Small intestine (tissue), 7 donors: Measurements from ENCODE around the gene SYNPR. TPM values are rescaled to one million over a fixed set of nuclear protein-coding genes. Genes with fewer than 3 reads are reported as not detected.

Experiments used
- DNase-seq, 2 donors: peaks; one replicate each; pipeline versions ENCODE4 v3.0.0 to v3.0.0-alpha.2; 2013
- FAIRE-seq: peaks from 2 replicates; lab custom pipeline; 2012; peaks lifted over from hg19 to GRCh38; lab: Jason Lieb, UNC
- H3K27ac ChIP-seq, 3 donors: one replicate each; pipeline ENCODE4 v1.5.1; 2013; ENCODE audit warnings: low read length in 2 of 3, mild to moderate bottlenecking in 2 of 3, control low read depth in 1 of 3, inconsistent platforms in 1 of 3, low read depth in 1 of 3, moderate library complexity in 1 of 3
- H3K27me3 ChIP-seq, 3 donors: one replicate each; pipeline ENCODE4 v1.6.1; 2013; ENCODE audit warnings: low read length in 3 of 3, inconsistent platforms in 1 of 3; ENCODE audit not compliant: control insufficient read depth in 3 of 3, insufficient read depth in 3 of 3
- H3K36me3 ChIP-seq, 3 donors: one replicate each; pipeline ENCODE4 v1.6.1; 2013; ENCODE audit warnings: low read length in 3 of 3, inconsistent platforms in 1 of 3, low read depth in 1 of 3, mild to moderate bottlenecking in 1 of 3, moderate library complexity in 1 of 3; ENCODE audit not compliant: control insufficient read depth in 3 of 3, insufficient read depth in 2 of 3
- H3K4me1 ChIP-seq, 3 donors: one replicate each; pipeline ENCODE4 v1.6.1; 2013; ENCODE audit warnings: low read length in 2 of 3, inconsistent platforms in 1 of 3, low read depth in 1 of 3, mild to moderate bottlenecking in 1 of 3, moderate library complexity in 1 of 3; ENCODE audit not compliant: control insufficient read depth in 3 of 3, insufficient read depth in 2 of 3
- H3K4me3 ChIP-seq, 3 donors: one replicate each; pipeline ENCODE4 v1.5.1; 2013; ENCODE audit warnings: low read length in 3 of 3, control low read depth in 1 of 3, inconsistent platforms in 1 of 3, low read depth in 1 of 3, mild to moderate bottlenecking in 1 of 3, moderate library complexity in 1 of 3
- H3K9me3 ChIP-seq, 2 donors: one replicate each; pipeline ENCODE4 v1.6.1; 2013; ENCODE audit warnings: low read depth in 1 of 2, low read length in 1 of 2; ENCODE audit not compliant: control insufficient read depth in 2 of 2, insufficient read depth in 1 of 2
- WGBS, 3 donors: extraction: QIAGEN DNeasy Blood & Tissue Kit; methylation state at CpG; one replicate each; pipeline ENCODE4 v1.1.7; 2013; 5-methylcytosine and 5-hydroxymethylcytosine counted together
- polyA plus RNA-seq, 4 donors: library from polyadenylated mRNA; stranded (reverse) in 3 of 4; unstranded in 1 of 4; fragments of 200-250 nt in 3 of 4; fragments of 120-200 nt in 1 of 4; gene quantifications; one replicate each; pipeline versions ENCODE4 v1.2.1 to v1.2.3, GENCODE V29; 2013
- donor health status: healthy with polysubstance abuse.
- donor health status: control.
- donor health status: control.
- donor health status: Bipolar disorder and iron deficiency.
- donor health status: healthy.

The SYNPR gene
- polyA plus RNA-seq, 4 donors: 0.36 to 0.87 TPM; not detected in 2

DNA sequence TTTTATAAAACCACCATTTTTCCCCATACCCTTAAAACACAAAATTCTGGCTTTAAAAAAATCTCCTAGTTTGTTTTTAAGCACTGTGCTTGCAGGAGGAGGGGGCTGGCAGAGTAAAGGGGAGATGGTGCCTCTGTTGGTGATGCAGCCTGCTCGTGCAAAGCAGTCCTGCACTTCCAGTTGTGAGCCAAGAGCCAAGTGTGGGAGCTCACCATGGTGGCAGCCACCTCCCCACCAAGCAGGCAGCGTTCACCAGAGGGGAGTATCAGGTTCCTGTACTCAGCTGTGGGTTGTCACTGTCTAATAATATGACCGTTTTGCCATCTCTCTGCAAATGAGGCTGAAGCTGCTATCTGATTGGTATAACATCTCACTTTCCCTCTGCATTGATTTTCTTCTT is 164.8 kb downstream of the SYNPR start:
- FAIRE-seq (no peak), DNase-seq (no peak)
- Histone ChIP-seq H3K4me1 (peaks cover 0 to 12% (median 0%) of the 10 kb centered on the region in 3 donors), H3K36me3 (no peaks in the 10 kb centered on the region), H3K9me3 (no peaks in the 10 kb centered on the region), H3K27me3 (no peaks in the 10 kb centered on the region), H3K4me3 (no peak overlapping the region), H3K27ac (no peak overlapping the region)
- WGBS, 3 donors: 14 to 35% (median 31%) methylated on average over 3 of the region's 3 CpGs

- peaks cover 3 to 26% (median 5%) of the 10 kb centered on the region in 3 donors for H3K4me1 ChIP-seq
- no peaks in the 10 kb centered on the region for H3K9me3 ChIP-seq
- H3K36me3 ChIP-seq: no peaks in the 10 kb centered on the region
- DNase-seq: peak; percentile 45 to 55
- no peak overlapping the region for H3K4me3 ChIP-seq
- H3K27me3 ChIP-seq: no peaks in the 10 kb centered on the region
- peak overlapping the region in 1 of 3 donors; percentile 53 for H3K27ac ChIP-seq
- no peak for FAIRE-seq
- 14 to 59% (median 41%) methylated on average over 3 of the region's 3 CpGs for WGBS, 3 donors
Measured at GRCh38 chr3:63450023-63450422, 171.9 kb downstream of the SYNPR start.

- FAIRE-seq (no peak), DNase-seq (peak; percentile 79 to 80)
- 13 to 58% (median 37%) methylated on average over 5 of the region's 5 CpGs for WGBS, 3 donors
- Histone ChIP-seq H3K36me3 (no peaks in the 10 kb centered on the region), H3K9me3 (no peaks in the 10 kb centered on the region), H3K4me3 (no peak overlapping the region), H3K27me3 (no peaks in the 10 kb centered on the region), H3K4me1 (peaks cover 3 to 26% (median 5%) of the 10 kb centered on the region in 3 donors), H3K27ac (peak overlapping the region; percentile 38 to 58 (median 54))
Measured at GRCh38 chr3:63450634-63451363, 172.7 kb downstream of the SYNPR start.

DNA sequence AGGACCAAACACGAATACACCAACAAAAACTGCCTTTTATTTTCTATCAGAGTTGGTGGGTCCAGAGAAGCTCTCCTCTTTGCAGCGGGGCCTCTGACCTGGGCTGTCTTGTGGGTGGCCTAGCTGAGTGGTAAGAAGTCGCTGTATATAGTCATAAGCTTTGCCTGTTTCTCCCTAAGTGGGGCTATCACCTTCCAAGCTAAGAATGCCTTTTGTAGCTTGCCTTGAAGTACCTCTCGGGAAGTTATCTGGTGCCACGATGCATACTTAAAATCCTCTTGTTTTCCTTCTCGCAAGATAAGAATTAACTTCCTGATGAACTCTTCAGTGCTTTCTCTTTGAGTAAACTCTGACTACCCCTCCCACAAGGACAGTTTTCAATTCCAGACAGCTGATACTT is 178.8 kb downstream of the SYNPR start:
- Histone ChIP-seq H3K4me1 (peaks cover 0 to 2% (median 0%) of the 10 kb centered on the region in 3 donors), H3K4me3 (no peak overlapping the region), H3K9me3 (no peaks in the 10 kb centered on the region), H3K36me3 (no peaks in the 10 kb centered on the region), H3K27ac (no peak overlapping the region), H3K27me3 (no peaks in the 10 kb centered on the region)
- WGBS, 3 donors: 46 to 53% (median 51%) methylated on average over 6 of the region's 6 CpGs
- no peak for FAIRE-seq
- peak in 1 of 2 donors; percentile 19 for DNase-seq

GRCh38 chr3:63458405-63458804 is 180.3 kb downstream of the SYNPR start:
- FAIRE-seq (no peak), DNase-seq (no peak)
- Histone ChIP-seq H3K4me1 (no peaks in the 10 kb centered on the region), H3K9me3 (no peaks in the 10 kb centered on the region), H3K27me3 (no peaks in the 10 kb centered on the region), H3K4me3 (no peak overlapping the region), H3K27ac (no peak overlapping the region), H3K36me3 (no peaks in the 10 kb centered on the region)

DNA sequence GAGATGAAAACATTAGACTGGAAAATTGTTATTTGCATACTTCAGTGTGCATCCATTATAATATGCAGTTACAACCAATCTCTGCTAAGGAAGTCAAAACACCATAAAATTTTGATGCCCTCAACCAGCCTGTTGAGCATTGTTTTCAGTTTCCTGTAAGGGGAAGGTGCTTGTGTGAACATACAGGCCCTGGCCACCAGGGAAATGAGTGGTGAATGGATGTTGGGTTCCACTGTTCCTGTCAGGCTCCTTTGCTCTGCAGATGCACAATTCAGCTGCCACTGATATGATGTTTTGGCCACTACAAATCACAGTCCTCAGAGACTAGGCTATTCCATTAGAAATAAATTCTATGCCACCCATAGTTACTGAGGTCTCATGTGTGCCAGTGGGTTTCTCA is 184.6 kb downstream of the SYNPR start:
- Histone ChIP-seq H3K4me3 (no peak overlapping the region), H3K36me3 (no peaks in the 10 kb centered on the region), H3K27me3 (no peaks in the 10 kb centered on the region), H3K4me1 (no peaks in the 10 kb centered on the region), H3K9me3 (peaks cover 0 to 3% of the 10 kb centered on the region in 2 donors), H3K27ac (no peak overlapping the region)
- FAIRE-seq (no peak), DNase-seq (no peak)

GRCh38 chr3:63467392-63467791 is 189.3 kb downstream of the SYNPR start:
- Histone ChIP-seq H3K4me3 (no peak overlapping the region), H3K36me3 (no peaks in the 10 kb centered on the region), H3K4me1 (no peaks in the 10 kb centered on the region), H3K9me3 (peaks cover 0 to 3% of the 10 kb centered on the region in 2 donors), H3K27me3 (no peaks in the 10 kb centered on the region), H3K27ac (no peak overlapping the region)
- FAIRE-seq: no peak
- 75 to 82% (median 77%) methylated on average over 3 of the region's 3 CpGs for WGBS, 3 donors
- no peak for DNase-seq

- H3K27me3 ChIP-seq: no peaks in the 10 kb centered on the region
- DNase-seq (peak in 1 of 2 donors; percentile 9), FAIRE-seq (no peak)
- H3K4me1 ChIP-seq: no peaks in the 10 kb centered on the region
- peaks cover 0 to 3% of the 10 kb centered on the region in 2 donors for H3K9me3 ChIP-seq
- H3K27ac ChIP-seq: no peak overlapping the region
- H3K36me3 ChIP-seq: no peaks in the 10 kb centered on the region
- no peak overlapping the region for H3K4me3 ChIP-seq
- WGBS, 3 donors: 51 to 67% (median 65%) methylated on average over 1 of the region's 1 CpG
Measured at GRCh38 chr3:63470745-63471144, 192.6 kb downstream of the SYNPR start.

GRCh38 chr3:63471781-63472180 is 193.7 kb downstream of the SYNPR start:
- Histone ChIP-seq H3K36me3 (no peaks in the 10 kb centered on the region), H3K27me3 (no peaks in the 10 kb centered on the region), H3K4me3 (no peak overlapping the region), H3K4me1 (no peaks in the 10 kb centered on the region), H3K9me3 (no peaks in the 10 kb centered on the region), H3K27ac (no peak overlapping the region)
- FAIRE-seq (no peak), DNase-seq (no peak)
- WGBS, 3 donors: 85 to 95% (median 93%) methylated on average over 5 of the region's 5 CpGs
